Activated CD4-positive, CD25-positive, alpha-beta regulatory T cell treated with anti-CD3 and anti-CD28 coated beads, Interleukin-2, amount 50 U/mL, for 16 hours (primary cell): ENCODE data around the gene CLEC1B.
"Not testable (repeated sequence)": the region's sequence is repeated elsewhere in the genome, so short reads cannot be mapped to it uniquely, and the experiment has no call there.

ENCODE experiments used
- DNase-seq: peaks from one replicate; pipeline ENCODE4 v3.0.0-alpha.2; 2020; ENCODE audit warnings: low read depth, low spot score

The CLEC1B gene

GRCh38 chr12:9974731-9975130, 24.2 kb downstream of the CLEC1B start:
- DNase-seq, result not testable (repeated sequence)

GRCh38 chr12:9973949-9974348, 25.0 kb downstream of the CLEC1B start:
- no peak for DNase-seq

GRCh38 chr12:9971181-9971580, 27.7 kb downstream of the CLEC1B start, which contains the start of gene CLEC12A:
Gene CLEC12A (plus strand): TSS chr12:9971409. CDS start chr12:9971597, 188 bp downstream.
- no peak for DNase-seq

GRCh38 chr12:9969673-9970072, 29.2 kb downstream of the CLEC1B start:
- no peak for DNase-seq

- DNase-seq, result no peak
These were observed 37.0 kb downstream of the CLEC1B start for GRCh38 chr12:9961901-9962300.

GRCh38 chr12:9961106-9961505, 37.8 kb downstream of the CLEC1B start:
- no peak for DNase-seq

GRCh38 chr12:9960590-9960989, 38.3 kb downstream of the CLEC1B start:
- DNase-seq, result no peak

GRCh38 chr12:9957834-9958233, 41.1 kb downstream of the CLEC1B start:
- no peak for DNase-seq

- not testable (repeated sequence) for DNase-seq
These were observed 45.8 kb downstream of the CLEC1B start for GRCh38 chr12:9952954-9953729.

- DNase-seq, result no peak
These were observed 47.8 kb downstream of the CLEC1B start for GRCh38 chr12:9951026-9951675.

GRCh38 chr12:9948606-9949296, 50.2 kb downstream of the CLEC1B start:
- DNase-seq, result no peak

GRCh38 chr12:9947674-9948073, 51.2 kb downstream of the CLEC1B start:
- DNase-seq, result no peak

GRCh38 chr12:9944391-9944790, 54.5 kb downstream of the CLEC1B start:
- DNase-seq, result no peak

GRCh38 chr12:9943240-9943639, 55.7 kb downstream of the CLEC1B start:
- no peak for DNase-seq
